Measurements from ENCODE around the gene TAF1A. TPM values are rescaled to one million over a fixed set of nuclear protein-coding genes. Genes with fewer than 3 reads are reported as not detected.
A peak's percentile ranks its signal among the peaks of the same experiment; 100 is the strongest.

The TAF1A gene
- total RNA-seq, 1 donor from 2014 or later = 6.1 TPM

GRCh38 chr1:222552882-222553281 is 36.9 kb downstream of the TAF1A start:
- Mint-ChIP-seq H3K4me3 (ENCODE audit: unreplicated experiment) (no peak overlapping the region), H3K36me3 (ENCODE audit: unreplicated experiment) (peaks cover 8% of the 10 kb centered on the region), H3K27ac (ENCODE audit: unreplicated experiment) (no peak overlapping the region), H3K27me3 (ENCODE audit: unreplicated experiment) (no peaks in the 10 kb centered on the region), H3K4me1 (ENCODE audit: unreplicated experiment) (peaks cover 3% of the 10 kb centered on the region), H3K9me3 (ENCODE audit: unreplicated experiment) (no peaks in the 10 kb centered on the region)
- no peak for DNase-seq (ENCODE audit: extremely low spot score, unreplicated experiment)
- no peak for TF ChIP-seq CTCF (IDR thresholded peaks at IDR 0.05)

- H3K27me3 Mint-ChIP-seq (ENCODE audit: unreplicated experiment) = no peaks in the 10 kb centered on the region
- peaks cover 19% of the 10 kb centered on the region for H3K4me1 Mint-ChIP-seq (ENCODE audit: unreplicated experiment)
- H3K27ac Mint-ChIP-seq (ENCODE audit: unreplicated experiment) = peak within 1 kb of the TSS; percentile 82
- H3K9me3 Mint-ChIP-seq (ENCODE audit: unreplicated experiment) = no peaks in the 10 kb centered on the region
- no peaks in the 10 kb centered on the region for H3K36me3 Mint-ChIP-seq (ENCODE audit: unreplicated experiment)
- H3K4me3 Mint-ChIP-seq (ENCODE audit: unreplicated experiment) = peak within 1 kb of the TSS; percentile 27
- no peak for TF ChIP-seq CTCF (IDR thresholded peaks at IDR 0.05)
- no peak for DNase-seq (ENCODE audit: extremely low spot score, unreplicated experiment)
Measured at GRCh38 chr1:222547944-222548671, 41.6 kb downstream of the TAF1A start, which contains the start of gene HHIPL2. Gene HHIPL2 (minus strand): TSS chr1:222548104. CDS start chr1:222548044, 60 bp downstream.

- H3K9me3 Mint-ChIP-seq (ENCODE audit: unreplicated experiment) = no peaks in the 10 kb centered on the region
- H3K36me3 Mint-ChIP-seq (ENCODE audit: unreplicated experiment) = no peaks in the 10 kb centered on the region
- H3K4me3 Mint-ChIP-seq (ENCODE audit: unreplicated experiment) = peak overlapping the region; percentile 27
- peak overlapping the region; percentile 82 for H3K27ac Mint-ChIP-seq (ENCODE audit: unreplicated experiment)
- H3K4me1 Mint-ChIP-seq (ENCODE audit: unreplicated experiment) = peaks cover 19% of the 10 kb centered on the region
- DNase-seq (ENCODE audit: extremely low spot score, unreplicated experiment) = no peak
- no peak for TF ChIP-seq CTCF (IDR thresholded peaks at IDR 0.05)
- no peaks in the 10 kb centered on the region for H3K27me3 Mint-ChIP-seq (ENCODE audit: unreplicated experiment)
Measured at GRCh38 chr1:222547260-222547614, 42.5 kb downstream of the TAF1A start.

GRCh38 chr1:222546548-222547259 is 43.0 kb downstream of the TAF1A start:
- no peak for TF ChIP-seq CTCF (IDR thresholded peaks at IDR 0.05)
- H3K4me1 Mint-ChIP-seq (ENCODE audit: unreplicated experiment) = peaks cover 19% of the 10 kb centered on the region
- H3K4me3 Mint-ChIP-seq (ENCODE audit: unreplicated experiment) = peak overlapping the region; percentile 27
- no peaks in the 10 kb centered on the region for H3K9me3 Mint-ChIP-seq (ENCODE audit: unreplicated experiment)
- no peaks in the 10 kb centered on the region for H3K36me3 Mint-ChIP-seq (ENCODE audit: unreplicated experiment)
- H3K27me3 Mint-ChIP-seq (ENCODE audit: unreplicated experiment) = no peaks in the 10 kb centered on the region
- peak overlapping the region; percentile 82 for H3K27ac Mint-ChIP-seq (ENCODE audit: unreplicated experiment)
- no peak for DNase-seq (ENCODE audit: extremely low spot score, unreplicated experiment)

- Mint-ChIP-seq H3K4me1 (ENCODE audit: unreplicated experiment) (peaks cover 19% of the 10 kb centered on the region), H3K27me3 (ENCODE audit: unreplicated experiment) (no peaks in the 10 kb centered on the region), H3K36me3 (ENCODE audit: unreplicated experiment) (no peaks in the 10 kb centered on the region), H3K9me3 (ENCODE audit: unreplicated experiment) (no peaks in the 10 kb centered on the region), H3K4me3 (ENCODE audit: unreplicated experiment) (no peak overlapping the region), H3K27ac (ENCODE audit: unreplicated experiment) (peak overlapping the region; percentile 82)
- no peak for TF ChIP-seq CTCF (IDR thresholded peaks at IDR 0.05)
- DNase-seq (ENCODE audit: extremely low spot score, unreplicated experiment) = no peak
Measured at GRCh38 chr1:222546091-222546490, 43.6 kb downstream of the TAF1A start.
